ENCODE results near the gene SNCB. TPM values are rescaled to one million over a fixed set of nuclear protein-coding genes. Genes with fewer than 3 reads are reported as not detected.
A peak's percentile ranks its signal among the peaks of the same experiment; 100 is the strongest.

The SNCB gene
- polyA plus RNA-seq, 1 of the 3 experiments (the other 2 are of a cell fraction), result 0.33 TPM

- no peak for TF ChIP-seq FOSL2 (IDR thresholded peaks at IDR 0.05; ENCODE audit: borderline replicate concordance, low read depth)
Measured at GRCh38 chr5:176579323-176579722, 51.0 kb downstream of the SNCB start (continued).

- H3K27me3 ChIP-seq (ENCODE audit: insufficient read depth), result no peaks in the 10 kb centered on the region
- no peaks in the 10 kb centered on the region for H3F3A ChIP-seq (replicated peaks; ENCODE audit: insufficient read depth)
- H3K4me1 ChIP-seq (ENCODE audit: control insufficient read depth in 1 of 2, insufficient read depth in 2 of 2, low read depth in 1 of 2, low read length in 1 of 2), result no peaks in the 10 kb centered on the region; a peak in 1 of 4 replicates
- H3K9me3 ChIP-seq, result no peaks in the 10 kb centered on the region
- no peak overlapping the region for H3K4me2 ChIP-seq
- POLR2A ChIA-PET, result no interaction called here
- H3K36me3 ChIP-seq (replicated peaks in 1 of 2; ENCODE audit: control insufficient read depth in 1 of 2, insufficient read depth in 2 of 2, low read length in 1 of 2), result no peaks in the 10 kb centered on the region
- no peaks in the 10 kb centered on the region for H3K79me2 ChIP-seq (ENCODE audit: insufficient read depth)
- H3K27ac ChIP-seq (ENCODE audit: low read depth in 2 of 2, low read length in 1 of 2), result no peak overlapping the region
- H4K20me1 ChIP-seq (ENCODE audit: insufficient read depth), result no peaks in the 10 kb centered on the region
- CTCF ChIA-PET, result interaction anchor here (0.8 to 1.9 kb wide), 14 partner anchors 10 to 162 kb away, joined by 3 to 9 read pairs (median 3); partner anchors contain the start of genes FAF2 and TSPAN17
- no peaks in the 10 kb centered on the region for H3K9me2 ChIP-seq
- H3K4me3 ChIP-seq (ENCODE audit: low read depth in 2 of 2, low read length in 1 of 2), result no peak overlapping the region
- TF ChIP-seq YY1 (IDR thresholded peaks at IDR 0.05; ENCODE audit: low read depth) (no peak), RAD21 (IDR thresholded peaks at IDR 0.05; ENCODE audit: low read length) (peak; percentile 39), TCF12 (IDR thresholded peaks at IDR 0.05) (no peak), CTCF (IDR thresholded peaks at IDR 0.05) (peak; percentile 40; the same call in 1 of the 2 replicates)
- H3K9ac ChIP-seq, result no peak overlapping the region
- no peak overlapping the region for H2AFZ ChIP-seq (ENCODE audit: low read depth)
- DNase-seq, result peak; percentile 77
- 42% methylated on average over 11 of the region's 15 CpGs for WGBS (ENCODE audit: low lambda C conversion rate)
Measured at GRCh38 chr5:176578391-176578808, 51.9 kb downstream of the SNCB start.

- WGBS (ENCODE audit: low lambda C conversion rate), result 83% methylated on average over 23 of the region's 36 CpGs
- no peak overlapping the region for H3K9ac ChIP-seq
- CTCF ChIA-PET, result interaction anchor here (0.8 to 1.9 kb wide), 6 partner anchors 9 to 161 kb away, joined by 3 to 9 read pairs (median 4); no protein-coding TSS in a partner anchor
Measured at GRCh38 chr5:176577312-176578176, 52.8 kb downstream of the SNCB start.

More at GRCh38 chr5:176577312-176578176, 52.8 kb downstream of the SNCB start:
- Histone ChIP-seq H3K79me2 (ENCODE audit: insufficient read depth) (no peaks in the 10 kb centered on the region), H3K9me2 (no peaks in the 10 kb centered on the region), H3F3A (replicated peaks; ENCODE audit: insufficient read depth) (no peaks in the 10 kb centered on the region), H2AFZ (ENCODE audit: low read depth) (no peak overlapping the region), H3K36me3 (replicated peaks in 1 of 2; ENCODE audit: control insufficient read depth in 1 of 2, insufficient read depth in 2 of 2, low read length in 1 of 2) (no peaks in the 10 kb centered on the region), H3K9me3 (no peaks in the 10 kb centered on the region), H3K27ac (ENCODE audit: low read depth in 2 of 2, low read length in 1 of 2) (no peak overlapping the region), H3K4me1 (ENCODE audit: control insufficient read depth in 1 of 2, insufficient read depth in 2 of 2, low read depth in 1 of 2, low read length in 1 of 2) (no peaks in the 10 kb centered on the region; a peak in 1 of 4 replicates), H3K27me3 (ENCODE audit: insufficient read depth) (no peaks in the 10 kb centered on the region; the same call in 1 of the 2 replicates), H3K4me2 (no peak overlapping the region), H4K20me1 (ENCODE audit: insufficient read depth) (no peaks in the 10 kb centered on the region), H3K4me3 (ENCODE audit: low read depth in 2 of 2, low read length in 1 of 2) (no peak overlapping the region)
- DNase-seq, result no peak
- TF ChIP-seq REST (IDR thresholded peaks at IDR 0.05; ENCODE audit: low read depth, low read length), result no peak
- POLR2A ChIA-PET, result no interaction called here
